HUDEP-2 (cell line): ENCODE results near the gene MYH1.
"Not testable (repeated sequence)": the region's sequence is repeated elsewhere in the genome, so short reads cannot be mapped to it uniquely, and the experiment has no call there.

Experiments used
- DNase-seq, 76 experiments: peaks; one replicate each; lab custom pipeline; 2025; ENCODE audit not compliant: unreplicated experiment in 76 of 76; lab: John Stamatoyannopoulos, UW

The MYH1 gene

GRCh38 chr17:10518271-10519037, at the start of gene MYH1:
Gene MYH1, minus strand, starts transcription at chr17:10518542. Its CDS starts 1,900 bp downstream, at chr17:10516642.
- DNase-seq, result no peak

GRCh38 chr17:10563991-10564660, 45.8 kb upstream of the MYH1 start:
- DNase-seq, result no peak

GRCh38 chr17:10558049-10558448, 39.7 kb upstream of the MYH1 start:
- DNase-seq, result no peak

- DNase-seq, result no peak
Observed at GRCh38 chr17:10557422-10557821, 39.1 kb upstream of the MYH1 start.

GRCh38 chr17:10556301-10557005, 38.1 kb upstream of the MYH1 start:
- no peak for DNase-seq

- no peak for DNase-seq
Observed at GRCh38 chr17:10550014-10550413, 31.7 kb upstream of the MYH1 start.

GRCh38 chr17:10549096-10549842, 30.9 kb upstream of the MYH1 start, which contains the start of gene MYH2:
Gene MYH2, minus strand, starts transcription at chr17:10549658. Its CDS starts 1,738 bp downstream, at chr17:10547920.
- DNase-seq, result no peak

GRCh38 chr17:10547351-10547750, 29.0 kb upstream of the MYH1 start:
- DNase-seq, result no peak

GRCh38 chr17:10543486-10543885, 25.1 kb upstream of the MYH1 start:
- DNase-seq, result not testable (repeated sequence)

- not testable (repeated sequence) for DNase-seq
Observed at GRCh38 chr17:10541179-10541578, 22.8 kb upstream of the MYH1 start.

- no peak for DNase-seq
Observed at GRCh38 chr17:10532026-10532425, 13.7 kb upstream of the MYH1 start.

GRCh38 chr17:10527419-10527818, 9.1 kb upstream of the MYH1 start:
- DNase-seq, result no peak

- DNase-seq, result no peak
Observed at GRCh38 chr17:10526517-10526916, 8.2 kb upstream of the MYH1 start.

GRCh38 chr17:10523064-10523463, 4.7 kb upstream of the MYH1 start:
- DNase-seq, result no peak

GRCh38 chr17:10521949-10522348, 3.6 kb upstream of the MYH1 start:
- DNase-seq, result no peak

GRCh38 chr17:10516638-10517037, 1.7 kb downstream of the MYH1 start:
- no peak for DNase-seq

- no peak for DNase-seq
Observed at GRCh38 chr17:10516065-10516464, 2.3 kb downstream of the MYH1 start.

- no peak for DNase-seq
Observed at GRCh38 chr17:10513299-10514067, 4.9 kb downstream of the MYH1 start.

GRCh38 chr17:10512856-10513255, 5.5 kb downstream of the MYH1 start:
- no peak for DNase-seq

GRCh38 chr17:10499950-10500349, 18.4 kb downstream of the MYH1 start:
- no peak for DNase-seq
